DOHH2 (cell line): ENCODE results near the gene TOMM34.

Experiments used
- H3F3A ChIP-seq: fragments of 200-600 bp; sonication (generic), shearing (Covaris generic); 2 replicates; pipeline ENCODE4 v1.6.0; 2016; ENCODE audit warnings: antibody characterized with exemption, mild to moderate bottlenecking; ENCODE audit not compliant: control insufficient read depth, insufficient read depth
- H3K27ac ChIP-seq: fragments of 200-600 bp; sonication (generic); 2 replicates; pipeline ENCODE4 v1.5.1; 2014; ENCODE audit warnings: low read depth, mild to moderate bottlenecking, low read length, moderate library complexity
- H3K27me3 ChIP-seq: fragments of 200-600 bp; sonication (generic); 2 replicates; pipeline ENCODE4 v1.6.1; 2014; ENCODE audit warnings: mild to moderate bottlenecking, low read length, mixed read lengths; ENCODE audit not compliant: control insufficient read depth
- H3K36me3 ChIP-seq: fragments of 200-600 bp; sonication (generic); 2 replicates; pipeline ENCODE4 v1.6.1; 2014; ENCODE audit warnings: mild to moderate bottlenecking, low read length, moderate library complexity, mixed read lengths; ENCODE audit not compliant: control insufficient read depth
- H3K4me1 ChIP-seq: fragments of 200-600 bp; sonication (generic); 2 replicates; pipeline ENCODE4 v1.6.1; 2014; ENCODE audit warnings: mild to moderate bottlenecking, low read length, mixed read lengths; ENCODE audit not compliant: control insufficient read depth
- H3K4me2 ChIP-seq: fragments of 200-600 bp; sonication (generic); 2 replicates; pipeline ENCODE4 v1.6.0; 2014; ENCODE audit warnings: mild to moderate bottlenecking, low read length, moderate library complexity
- H3K4me3 ChIP-seq: fragments of 200-600 bp; sonication (generic); 2 replicates; pipeline ENCODE4 v1.5.1; 2014; ENCODE audit warnings: mild to moderate bottlenecking, low read length, mixed read lengths
- H3K79me2 ChIP-seq: fragments of 200-600 bp; sonication (generic); 2 replicates; pipeline ENCODE4 v1.6.1; 2014; ENCODE audit warnings: mild to moderate bottlenecking, low read length, mixed read lengths; ENCODE audit not compliant: control insufficient read depth
- H3K9me2 ChIP-seq: fragments of 200-600 bp; sonication (generic); replicated peaks from 2 replicates; pipeline ENCODE4 v1.6.1; 2014; ENCODE audit warnings: mild to moderate bottlenecking, low read length, mixed read lengths; ENCODE audit not compliant: control insufficient read depth
- H3K9me3 ChIP-seq: fragments of 200-600 bp; sonication (generic); 2 replicates; pipeline ENCODE4 v1.6.1; 2014; ENCODE audit warnings: antibody characterized with exemption, low read length, mixed read lengths; ENCODE audit not compliant: control insufficient read depth, insufficient read depth
- H4K20me1 ChIP-seq: fragments of 200-600 bp; sonication (generic); 2 replicates; pipeline ENCODE4 v1.6.0; 2014; ENCODE audit warnings: low read depth, mild to moderate bottlenecking, antibody characterized with exemption, low read length, moderate library complexity; ENCODE audit not compliant: control insufficient read depth, insufficient read depth
- EZH2phosphoT487 ChIP-seq: fragments of 200-600 bp; sonication (generic); IDR thresholded peaks from 2 replicates; pipeline ENCODE4 v1.6.1; 2017; ENCODE audit warnings: borderline replicate concordance, mild to moderate bottlenecking, antibody characterized with exemption, low read length, moderate library complexity, mixed read lengths
- TF ChIP-seq, protein P1 (sequence below): fragments of 200-600 bp; sonication (generic); IDR thresholded peaks from one replicate; pipeline ENCODE4 v1.5.1; 2014; ENCODE audit warnings: antibody characterized with exemption, mild to moderate bottlenecking, low read depth, low read length; ENCODE audit not compliant: poor library complexity, severe bottlenecking

Gene TOMM34

DNA sequence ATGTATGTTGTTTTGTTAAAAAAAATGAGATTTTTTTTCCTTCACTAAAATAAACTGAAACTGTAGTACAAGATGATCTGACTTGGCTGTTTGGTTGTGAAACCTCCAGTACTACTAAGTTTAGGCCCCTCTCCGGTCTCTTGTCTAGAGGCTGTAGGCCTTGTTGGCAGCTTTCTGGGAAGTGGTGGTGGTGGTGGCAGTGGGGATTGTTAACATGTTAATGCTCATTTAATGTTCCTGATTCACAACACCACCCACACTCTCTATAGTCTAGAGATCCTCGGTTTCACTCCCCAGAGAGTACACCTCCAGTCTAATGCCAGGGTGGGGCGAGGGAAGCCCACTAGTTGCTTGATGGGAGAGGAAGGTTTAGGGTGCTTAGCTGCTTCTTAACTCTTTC is 30.2 kb upstream of the TOMM34 start:
- H3K79me2 ChIP-seq = peaks cover 76% of the 10 kb centered on the region
- no peak overlapping the region for H3K27ac ChIP-seq

DNA sequence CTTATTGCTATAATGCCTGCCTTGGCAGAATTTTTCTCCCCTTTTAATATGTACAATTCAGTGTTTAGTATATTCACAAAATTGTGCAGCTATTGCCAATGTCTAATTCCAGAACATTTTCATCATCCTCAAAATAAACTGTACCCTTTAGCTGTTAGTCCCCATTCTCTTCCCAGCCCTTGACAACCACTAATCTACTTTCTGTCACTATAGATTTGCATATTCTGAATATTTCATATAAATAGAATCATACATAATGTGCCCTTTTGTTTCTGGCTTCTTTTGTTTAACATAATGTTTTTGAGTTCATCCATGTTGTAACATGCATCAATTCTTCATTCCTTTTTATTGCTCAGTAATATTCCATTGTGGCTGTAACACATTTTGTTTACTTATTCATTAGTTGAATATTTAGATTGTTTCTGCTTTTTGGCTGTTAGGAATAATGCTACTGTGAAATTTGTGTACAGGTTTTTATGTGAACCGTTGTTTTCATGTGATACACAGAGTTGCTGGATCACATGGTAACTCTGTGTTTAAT is 28.5 kb upstream of the TOMM34 start:
- Histone ChIP-seq H3K79me2 (peaks cover 82% of the 10 kb centered on the region), H3K4me1 (peaks cover 26% of the 10 kb centered on the region), H3K27ac (no peak overlapping the region)

More for the DNA sequence above, 30.2 kb upstream of the TOMM34 start:
- Histone ChIP-seq H3K4me2 (no peak overlapping the region), H3K27me3 (no peaks in the 10 kb centered on the region), H3K9me3 (no peaks in the 10 kb centered on the region), H3K4me3 (no peak overlapping the region), H3F3A (peaks cover 15% of the 10 kb centered on the region; the same call in 1 of the 2 replicates), H3K4me1 (peaks cover 31% of the 10 kb centered on the region), H4K20me1 (peaks cover 4% of the 10 kb centered on the region; the same call in 1 of the 2 replicates), H3K36me3 (peaks cover 87% of the 10 kb centered on the region), H3K9me2 (no peaks in the 10 kb centered on the region)
- TF ChIP-seq EZH2phosphoT487 = no peak
- TF ChIP-seq, protein P1, sequence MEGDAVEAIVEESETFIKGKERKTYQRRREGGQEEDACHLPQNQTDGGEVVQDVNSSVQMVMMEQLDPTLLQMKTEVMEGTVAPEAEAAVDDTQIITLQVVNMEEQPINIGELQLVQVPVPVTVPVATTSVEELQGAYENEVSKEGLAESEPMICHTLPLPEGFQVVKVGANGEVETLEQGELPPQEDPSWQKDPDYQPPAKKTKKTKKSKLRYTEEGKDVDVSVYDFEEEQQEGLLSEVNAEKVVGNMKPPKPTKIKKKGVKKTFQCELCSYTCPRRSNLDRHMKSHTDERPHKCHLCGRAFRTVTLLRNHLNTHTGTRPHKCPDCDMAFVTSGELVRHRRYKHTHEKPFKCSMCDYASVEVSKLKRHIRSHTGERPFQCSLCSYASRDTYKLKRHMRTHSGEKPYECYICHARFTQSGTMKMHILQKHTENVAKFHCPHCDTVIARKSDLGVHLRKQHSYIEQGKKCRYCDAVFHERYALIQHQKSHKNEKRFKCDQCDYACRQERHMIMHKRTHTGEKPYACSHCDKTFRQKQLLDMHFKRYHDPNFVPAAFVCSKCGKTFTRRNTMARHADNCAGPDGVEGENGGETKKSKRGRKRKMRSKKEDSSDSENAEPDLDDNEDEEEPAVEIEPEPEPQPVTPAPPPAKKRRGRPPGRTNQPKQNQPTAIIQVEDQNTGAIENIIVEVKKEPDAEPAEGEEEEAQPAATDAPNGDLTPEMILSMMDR = no peak

DNA sequence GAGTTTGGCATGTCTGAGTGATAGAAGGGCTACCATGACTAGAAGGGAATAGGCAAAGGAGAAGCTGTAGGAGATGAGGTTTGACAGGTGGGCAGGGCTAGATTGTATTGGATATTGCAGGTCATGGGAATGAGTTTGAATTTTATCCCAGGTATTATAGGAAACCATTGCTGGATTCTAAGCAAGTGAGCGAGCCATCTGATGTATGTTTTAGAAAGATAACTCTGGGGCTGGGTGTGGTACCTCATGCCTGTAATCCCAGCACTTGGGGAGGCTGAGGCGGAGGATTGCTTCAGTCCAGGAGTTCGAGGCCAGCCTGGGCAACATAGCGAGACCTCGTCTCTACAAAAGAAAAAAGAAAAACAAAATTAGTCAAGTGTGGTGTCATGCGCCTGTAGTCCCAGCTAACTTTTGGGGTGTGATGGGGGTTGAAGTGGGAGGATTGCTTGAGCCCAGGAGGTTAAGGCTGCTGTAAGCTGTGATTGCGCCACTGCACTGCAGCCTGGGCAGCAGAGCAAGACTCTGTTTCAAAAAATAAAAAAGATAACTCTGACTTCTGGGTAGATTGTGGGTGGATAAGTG is 23.0 kb upstream of the TOMM34 start:
- H3F3A ChIP-seq = peaks cover 22% of the 10 kb centered on the region
- TF ChIP-seq EZH2phosphoT487 = no peak
- TF ChIP-seq, protein P1 = no peak
- H3K4me2 ChIP-seq = no peak overlapping the region
- H3K9me3 ChIP-seq = no peaks in the 10 kb centered on the region
- no peaks in the 10 kb centered on the region for H4K20me1 ChIP-seq
- no peak overlapping the region for H3K27ac ChIP-seq
- peaks cover 80% of the 10 kb centered on the region for H3K79me2 ChIP-seq
- H3K4me3 ChIP-seq = no peak overlapping the region
- no peaks in the 10 kb centered on the region for H3K27me3 ChIP-seq
- H3K4me1 ChIP-seq = peaks cover 27% of the 10 kb centered on the region
- peaks cover 91% of the 10 kb centered on the region for H3K36me3 ChIP-seq
- H3K9me2 ChIP-seq = no peaks in the 10 kb centered on the region

More for the DNA sequence above, 28.5 kb upstream of the TOMM34 start:
- H3K4me3 ChIP-seq = no peak overlapping the region
- H4K20me1 ChIP-seq = peaks cover 4% of the 10 kb centered on the region; the same call in 1 of the 2 replicates
- no peaks in the 10 kb centered on the region for H3K9me2 ChIP-seq
- TF ChIP-seq EZH2phosphoT487 = no peak
- TF ChIP-seq, protein P1 = no peak
- H3F3A ChIP-seq = peaks cover 18% of the 10 kb centered on the region; the same call in 1 of the 2 replicates
- no peaks in the 10 kb centered on the region for H3K9me3 ChIP-seq
- H3K4me2 ChIP-seq = no peak overlapping the region
- no peaks in the 10 kb centered on the region for H3K27me3 ChIP-seq
- H3K36me3 ChIP-seq = peaks cover 88% of the 10 kb centered on the region
